SK-N-SH treated with all-trans-retinoic acid at 6 μM for 48 hours (cell line): Measurements from ENCODE around the gene PHF21B.

Experiments
- ATAC-seq: fragments of 200-7000 bp; cut with Tn5 transposase; 3 replicates; pipeline ENCODE4 v1.9.1; 2020; ENCODE audit warnings: mild to moderate bottlenecking, moderate library complexity
- ARNTL ChIP-seq: fragments of 450-650 bp; formaldehyde crosslinking; IDR thresholded peaks from 2 replicates; pipeline ENCODE4 v1.5.0; 2020; ENCODE audit warnings: low read depth, mild to moderate bottlenecking, moderate library complexity, borderline replicate concordance
- BACH2 ChIP-seq: fragments of 250-450 bp; sonication (Bioruptor Pico); IDR thresholded peaks from 2 replicates; pipeline ENCODE4 v1.9.0; 2021; ENCODE audit warnings: mild to moderate bottlenecking, borderline replicate concordance
- CREB5 ChIP-seq: fragments of 250-450 bp; sonication (Bioruptor Pico); IDR thresholded peaks from 2 replicates; pipeline ENCODE4 v1.5.1; 2020; ENCODE audit warnings: low read depth, mild to moderate bottlenecking, moderate library complexity
- CSDC2 ChIP-seq: fragments of 250-450 bp; sonication (Bioruptor Pico); IDR thresholded peaks from 2 replicates; pipeline ENCODE4 v1.5.0; 2020; ENCODE audit warnings: mild to moderate bottlenecking, moderate library complexity
- CSRNP3 ChIP-seq: fragments of 250-450 bp; sonication (Bioruptor Pico); IDR thresholded peaks from 2 replicates; pipeline ENCODE4 v1.5.1; 2021; ENCODE audit warnings: mild to moderate bottlenecking, moderate library complexity
- ESRRG ChIP-seq: fragments of 250-450 bp; sonication (Bioruptor Pico); IDR thresholded peaks from 2 replicates; pipeline ENCODE4 v1.6.1; 2021; ENCODE audit warnings: mild to moderate bottlenecking
- GLIS3 ChIP-seq: fragments of 250-450 bp; sonication (Bioruptor Pico); IDR thresholded peaks from 2 replicates; pipeline ENCODE4 v1.5.0; 2020; ENCODE audit warnings: mild to moderate bottlenecking, moderate library complexity
- ISL1 ChIP-seq: fragments of 250-450 bp; sonication (Bioruptor Pico); IDR thresholded peaks from 2 replicates; pipeline ENCODE4 v2.1.2; 2022; ENCODE audit warnings: mild to moderate bottlenecking, moderate library complexity
- OSR1 ChIP-seq: fragments of 250-450 bp; sonication (Bioruptor Pico); IDR thresholded peaks from 2 replicates; pipeline ENCODE4 v1.8.0; 2022; ENCODE audit warnings: moderate library complexity, mild to moderate bottlenecking, inconsistent platforms
- PATZ1 ChIP-seq: fragments of 250-450 bp; sonication (Bioruptor Pico); IDR thresholded peaks from 2 replicates; pipeline ENCODE4 v1.8.0; 2020; ENCODE audit warnings: mild to moderate bottlenecking, moderate library complexity, borderline replicate concordance
- PPARA ChIP-seq: fragments of 250-450 bp; sonication (Bioruptor Pico); IDR thresholded peaks from 2 replicates; pipeline ENCODE4 v1.5.0; 2020; ENCODE audit warnings: mild to moderate bottlenecking, borderline replicate concordance
- RARB ChIP-seq: fragments of 250-450 bp; sonication (Bioruptor Pico); IDR thresholded peaks from 2 replicates; pipeline ENCODE4 v1.8.0; 2021; ENCODE audit warnings: mild to moderate bottlenecking, moderate library complexity
- TCF4 ChIP-seq: fragments of 250-450 bp; sonication (Bioruptor Pico); IDR thresholded peaks from 2 replicates; pipeline ENCODE4 v1.8.0; 2021; ENCODE audit warnings: mild to moderate bottlenecking, moderate library complexity, borderline replicate concordance
- TOX ChIP-seq: fragments of 250-450 bp; sonication (Bioruptor Pico); IDR thresholded peaks from 2 replicates; pipeline ENCODE4 v1.8.0; 2021; ENCODE audit warnings: mild to moderate bottlenecking, moderate library complexity, borderline replicate concordance
- ZC3H10 ChIP-seq: fragments of 250-450 bp; sonication (Bioruptor Pico); IDR thresholded peaks from 2 replicates; pipeline ENCODE4 v1.5.1; 2021; ENCODE audit warnings: mild to moderate bottlenecking, moderate library complexity
- ZFP3 ChIP-seq: fragments of 250-450 bp; sonication (Bioruptor Pico); IDR thresholded peaks from 2 replicates; pipeline ENCODE4 v1.5.0; 2020; ENCODE audit warnings: mild to moderate bottlenecking, moderate library complexity
- ZFP30 ChIP-seq: fragments of 450-650 bp; formaldehyde crosslinking; IDR thresholded peaks from 2 replicates; pipeline ENCODE4 v1.5.0; 2022; ENCODE audit warnings: mild to moderate bottlenecking, moderate library complexity
- ZNF70 ChIP-seq: fragments of 450-650 bp; formaldehyde crosslinking; IDR thresholded peaks from 2 replicates; pipeline ENCODE4 v1.5.0; 2020; ENCODE audit warnings: mild to moderate bottlenecking, moderate library complexity
- ZNF8 ChIP-seq: fragments of 450-650 bp; formaldehyde crosslinking; IDR thresholded peaks from 2 replicates; pipeline ENCODE4 v1.5.0; 2020; ENCODE audit warnings: mild to moderate bottlenecking, moderate library complexity
- TF ChIP-seq, protein P1 (sequence below): fragments of 250-450 bp; sonication (Bioruptor Pico); IDR thresholded peaks from 2 replicates; pipeline ENCODE4 v1.5.0; 2020; ENCODE audit warnings: mild to moderate bottlenecking, moderate library complexity

Gene PHF21B

DNA sequence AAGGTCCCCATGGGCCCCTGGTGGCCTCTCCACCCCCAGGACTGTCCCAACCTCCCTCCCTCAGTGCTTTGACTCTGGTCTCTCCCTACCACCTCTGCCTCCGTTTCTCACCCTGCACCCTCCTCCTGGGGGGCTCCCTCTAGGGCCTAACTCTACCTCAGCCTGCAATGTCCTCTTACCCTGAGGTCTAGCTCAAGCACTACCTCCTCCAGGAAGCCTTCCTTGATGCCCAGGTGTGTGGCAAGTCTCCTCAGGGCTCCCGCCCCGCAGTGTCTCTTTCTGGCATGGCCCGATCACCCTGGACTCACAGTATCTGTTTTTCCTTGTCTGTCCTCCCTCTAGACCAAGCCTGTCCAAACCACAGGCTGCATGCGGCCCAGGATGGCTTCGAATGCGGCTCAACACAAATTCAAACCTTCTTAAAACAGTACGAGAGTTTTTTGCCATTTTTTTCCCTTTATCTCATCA is 90.8 kb downstream of the PHF21B start (continued):
- TF ChIP-seq PATZ1 (CRISPR knock-in tag) (no peak), ZFP30 (CRISPR knock-in tag) (no peak), ZNF8 (CRISPR knock-in tag) (no peak), TCF4 (CRISPR knock-in tag) (no peak), ISL1 (CRISPR knock-in tag) (no peak), CSDC2 (CRISPR knock-in tag) (no peak)

- TF ChIP-seq ESRRG (CRISPR knock-in tag) (no peak), CSDC2 (CRISPR knock-in tag) (no peak), ZFP30 (CRISPR knock-in tag) (no peak), TOX (CRISPR knock-in tag) (no peak), ZNF70 (CRISPR knock-in tag) (no peak), RARB (CRISPR knock-in tag) (no peak), ZNF8 (CRISPR knock-in tag) (no peak), ZFP3 (no peak), PATZ1 (CRISPR knock-in tag) (no peak), GLIS3 (CRISPR knock-in tag) (no peak), OSR1 (CRISPR knock-in tag) (no peak), ISL1 (CRISPR knock-in tag) (no peak), PPARA (CRISPR knock-in tag) (no peak), BACH2 (CRISPR knock-in tag) (no peak), CREB5 (no peak)
- TF ChIP-seq, protein P1, sequence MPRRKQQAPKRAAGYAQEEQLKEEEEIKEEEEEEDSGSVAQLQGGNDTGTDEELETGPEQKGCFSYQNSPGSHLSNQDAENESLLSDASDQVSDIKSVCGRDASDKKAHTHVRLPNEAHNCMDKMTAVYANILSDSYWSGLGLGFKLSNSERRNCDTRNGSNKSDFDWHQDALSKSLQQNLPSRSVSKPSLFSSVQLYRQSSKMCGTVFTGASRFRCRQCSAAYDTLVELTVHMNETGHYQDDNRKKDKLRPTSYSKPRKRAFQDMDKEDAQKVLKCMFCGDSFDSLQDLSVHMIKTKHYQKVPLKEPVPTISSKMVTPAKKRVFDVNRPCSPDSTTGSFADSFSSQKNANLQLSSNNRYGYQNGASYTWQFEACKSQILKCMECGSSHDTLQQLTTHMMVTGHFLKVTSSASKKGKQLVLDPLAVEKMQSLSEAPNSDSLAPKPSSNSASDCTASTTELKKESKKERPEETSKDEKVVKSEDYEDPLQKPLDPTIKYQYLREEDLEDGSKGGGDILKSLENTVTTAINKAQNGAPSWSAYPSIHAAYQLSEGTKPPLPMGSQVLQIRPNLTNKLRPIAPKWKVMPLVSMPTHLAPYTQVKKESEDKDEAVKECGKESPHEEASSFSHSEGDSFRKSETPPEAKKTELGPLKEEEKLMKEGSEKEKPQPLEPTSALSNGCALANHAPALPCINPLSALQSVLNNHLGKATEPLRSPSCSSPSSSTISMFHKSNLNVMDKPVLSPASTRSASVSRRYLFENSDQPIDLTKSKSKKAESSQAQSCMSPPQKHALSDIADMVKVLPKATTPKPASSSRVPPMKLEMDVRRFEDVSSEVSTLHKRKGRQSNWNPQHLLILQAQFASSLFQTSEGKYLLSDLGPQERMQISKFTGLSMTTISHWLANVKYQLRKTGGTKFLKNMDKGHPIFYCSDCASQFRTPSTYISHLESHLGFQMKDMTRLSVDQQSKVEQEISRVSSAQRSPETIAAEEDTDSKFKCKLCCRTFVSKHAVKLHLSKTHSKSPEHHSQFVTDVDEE (CRISPR knock-in tag): no peak
- ATAC-seq: no peak
Measured at GRCh38 chr22:44918166-44918924, 91.5 kb downstream of the PHF21B start.

DNA sequence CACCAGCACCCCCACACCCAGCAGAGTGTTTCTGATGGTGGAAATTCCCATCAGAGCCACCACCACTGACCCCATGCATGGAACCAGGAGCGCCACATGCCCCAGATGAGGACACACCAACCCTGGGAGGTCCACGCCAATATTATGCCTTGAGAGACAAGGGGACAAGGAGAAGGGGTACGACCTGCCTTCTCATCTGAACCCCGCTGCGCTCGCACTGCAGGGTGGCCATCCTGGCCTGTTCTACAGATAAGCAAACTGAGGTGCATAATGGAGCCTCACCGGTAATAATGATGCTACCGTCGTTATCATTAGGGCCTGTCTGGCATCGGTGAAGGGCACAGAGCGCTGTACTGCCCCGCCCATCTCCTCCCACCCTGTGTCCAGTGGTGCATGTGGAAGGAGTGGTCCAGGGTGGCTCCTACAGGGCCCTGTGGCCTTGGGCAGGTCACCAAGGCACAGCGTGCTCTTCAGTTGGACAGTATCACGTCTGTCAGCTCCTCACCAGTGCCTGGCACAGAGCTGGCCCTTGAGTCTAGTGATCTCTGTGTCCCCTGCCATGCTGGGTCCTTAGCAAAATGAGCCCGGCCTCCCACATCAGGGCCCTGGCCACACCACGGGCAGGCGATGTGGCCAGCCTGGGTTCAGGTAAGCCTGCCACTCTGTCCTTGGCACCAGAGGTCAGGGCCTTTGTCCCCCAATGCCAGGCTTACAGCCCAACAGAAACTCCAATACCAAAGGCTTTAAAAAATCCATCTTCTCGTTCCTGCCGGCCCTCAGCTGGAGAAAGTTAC is 92.2 kb downstream of the PHF21B start:
- no peak for ATAC-seq
- TF ChIP-seq CSRNP3: no peak
- no peak for TF ChIP-seq PATZ1 (CRISPR knock-in tag)
- TF ChIP-seq ZNF70 (CRISPR knock-in tag): no peak
- TF ChIP-seq CREB5: no peak
- no peak for TF ChIP-seq ZNF8 (CRISPR knock-in tag)
- TF ChIP-seq ZC3H10 (CRISPR knock-in tag): no peak
- no peak for TF ChIP-seq ESRRG (CRISPR knock-in tag)
- no peak for TF ChIP-seq ZFP3
- TF ChIP-seq OSR1 (CRISPR knock-in tag): no peak
- no peak for TF ChIP-seq RARB (CRISPR knock-in tag)
- TF ChIP-seq ISL1 (CRISPR knock-in tag): no peak
- no peak for TF ChIP-seq TOX (CRISPR knock-in tag)
- no peak for TF ChIP-seq GLIS3 (CRISPR knock-in tag)
- TF ChIP-seq TCF4 (CRISPR knock-in tag): no peak
- TF ChIP-seq ARNTL (CRISPR knock-in tag): no peak
